ENCODE data around the gene PLXNA4.

PLXNA4 gene

DNA sequence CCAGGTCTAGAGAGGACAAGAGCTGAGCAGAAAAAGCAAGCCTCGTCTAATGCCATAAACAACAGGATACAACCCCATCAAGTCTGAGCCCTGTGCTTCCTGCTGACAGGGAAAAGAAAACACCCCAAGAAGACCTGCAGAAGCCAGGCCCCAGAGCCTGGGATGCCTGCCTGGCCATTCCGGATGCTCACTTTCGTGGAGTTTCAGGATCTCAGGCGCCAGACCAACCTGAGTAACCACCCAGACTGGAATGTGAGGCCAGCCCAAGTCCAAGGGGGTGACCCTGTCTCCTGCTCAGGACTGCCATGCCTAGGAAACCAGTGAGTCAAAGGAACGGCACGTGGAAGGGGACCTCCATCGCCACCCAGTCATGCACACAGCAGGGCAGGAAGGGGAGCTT, 74.3 kb downstream of the PLXNA4 start:
- no peak for DNase-seq (ENCODE audit: low read depth in 2 of 2)

DNA sequence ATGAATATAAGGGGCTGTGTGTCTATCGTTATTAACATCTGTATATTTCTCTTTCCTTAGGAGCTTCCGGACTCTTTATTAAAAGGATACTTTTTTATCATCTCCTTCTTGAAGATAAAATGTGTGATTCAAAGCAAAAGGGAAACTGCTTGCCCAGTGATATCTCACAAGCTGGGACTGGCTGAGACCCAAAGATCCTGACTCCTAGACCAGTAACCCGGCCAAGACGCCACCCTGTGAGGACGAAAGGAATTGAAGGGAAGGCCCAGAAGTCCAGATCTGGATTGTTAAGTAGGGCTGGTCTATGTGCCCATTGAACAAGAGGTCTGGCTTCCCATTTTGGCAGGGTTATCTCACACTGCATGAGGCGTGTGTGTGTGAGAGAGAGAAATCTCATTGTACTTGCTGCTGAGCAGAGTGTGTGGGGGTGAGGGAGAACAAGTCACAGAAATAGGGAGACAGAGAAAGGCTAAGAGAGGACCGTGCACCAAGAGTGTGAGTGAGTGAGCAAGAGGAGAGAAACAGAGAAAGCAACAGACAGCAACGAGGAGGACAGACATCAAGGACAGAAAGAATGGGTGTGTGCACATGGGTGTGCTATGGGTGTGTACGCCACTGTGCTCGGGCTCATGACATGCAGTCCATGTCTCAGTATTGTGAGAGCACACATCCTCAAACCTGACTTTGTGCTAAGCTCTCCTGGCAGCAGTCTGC, 75.4 kb downstream of the PLXNA4 start:
- no peak for DNase-seq (ENCODE audit: low read depth in 2 of 2)

DNA sequence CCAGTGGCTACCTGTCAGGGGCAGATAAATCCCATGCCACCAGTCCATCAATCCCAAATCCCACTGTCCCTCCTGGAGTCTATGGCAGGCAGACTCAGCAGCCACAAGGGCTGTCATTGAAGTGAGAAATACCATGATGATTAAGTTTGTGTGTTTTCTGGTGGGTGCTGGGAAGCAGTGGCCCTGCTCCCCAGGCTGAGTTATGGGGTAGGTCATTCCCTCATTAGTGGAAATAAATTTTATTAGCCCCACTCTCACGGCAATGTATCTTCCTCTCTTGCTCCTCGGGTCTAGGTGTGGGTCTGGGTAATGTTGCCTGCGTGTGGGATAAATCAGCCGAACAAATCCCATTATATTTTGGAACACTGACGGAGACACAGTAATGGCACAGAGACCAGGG, 76.8 kb downstream of the PLXNA4 start:
- DNase-seq (ENCODE audit: low read depth in 2 of 2): no peak

DNA sequence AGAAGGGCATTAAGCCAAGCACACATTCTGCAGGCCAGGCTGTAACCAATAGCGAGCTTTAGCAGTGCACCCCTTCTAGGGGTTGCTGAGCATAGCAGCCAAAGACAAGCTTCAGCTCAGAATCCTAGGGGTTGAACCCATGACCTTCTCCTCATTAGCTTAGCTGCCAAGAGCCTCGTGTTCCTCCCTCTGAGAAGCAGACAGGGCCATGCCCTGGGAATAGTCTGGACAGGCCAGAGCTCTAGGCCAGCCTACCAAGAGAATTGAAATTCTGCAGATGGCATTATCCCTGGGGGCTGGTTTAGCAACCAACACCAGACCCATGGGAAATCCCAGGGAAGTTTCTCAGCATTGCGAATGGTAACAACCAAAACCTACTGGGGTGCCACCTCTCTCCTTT, 77.2 kb downstream of the PLXNA4 start:
- DNase-seq (ENCODE audit: low read depth in 2 of 2): no peak

DNA sequence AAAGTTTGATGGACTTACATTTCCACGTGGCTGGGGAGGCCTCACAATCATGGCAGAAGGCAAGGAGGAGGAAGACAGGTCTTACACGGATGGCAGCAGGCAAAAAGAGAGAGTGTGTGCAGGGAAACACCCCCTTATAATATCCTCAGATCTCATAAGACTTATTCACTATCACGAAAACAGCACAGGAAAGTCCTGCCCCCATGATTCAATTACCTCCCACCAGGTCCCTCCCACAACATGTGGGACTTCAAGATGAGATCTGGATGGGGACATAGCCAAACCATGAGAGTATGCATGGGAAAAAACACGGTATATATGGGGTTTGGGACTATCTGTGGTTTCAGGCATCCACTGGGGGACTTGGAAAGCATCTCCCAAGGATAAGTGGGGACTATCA, 78.0 kb downstream of the PLXNA4 start:
- DNase-seq (ENCODE audit: low read depth in 2 of 2): no peak

DNA sequence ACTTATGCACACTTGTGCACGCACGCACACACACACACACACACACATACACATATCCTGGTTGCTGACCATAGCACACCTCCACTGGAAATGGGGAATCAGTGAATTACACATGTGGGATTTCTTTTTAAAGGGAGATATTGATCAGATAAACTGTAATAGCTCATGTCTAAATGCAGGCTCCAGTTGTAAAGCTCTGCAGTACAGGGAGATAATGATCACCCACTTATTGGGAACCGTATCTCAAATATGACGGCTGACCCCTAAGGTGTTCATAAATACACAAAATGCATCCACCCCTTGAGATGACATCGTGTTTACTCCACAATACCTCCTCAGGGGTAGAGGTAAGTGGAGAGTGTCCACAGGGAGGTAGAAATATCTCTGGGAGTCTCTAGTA, 79.2 kb downstream of the PLXNA4 start:
- DNase-seq (ENCODE audit: low read depth in 2 of 2): no peak

DNA sequence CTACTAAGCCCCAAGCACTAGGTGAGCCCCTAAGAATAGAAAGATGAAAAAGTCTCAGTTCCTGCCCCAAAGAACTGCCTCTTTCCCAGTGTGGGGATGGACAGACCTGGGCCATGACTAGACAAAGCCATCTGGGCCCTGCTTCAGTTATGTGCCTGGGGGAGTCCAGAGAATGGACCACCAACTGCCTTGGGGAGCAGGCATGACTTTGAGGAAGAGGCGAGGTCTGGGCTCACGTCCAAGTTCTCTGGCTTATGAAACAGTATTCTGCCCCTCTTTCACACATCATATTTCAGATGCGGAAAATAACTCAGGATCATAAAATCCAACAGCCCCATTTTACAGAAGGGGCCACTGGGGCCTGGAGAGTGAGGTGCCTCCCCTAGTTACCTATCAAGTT, 80.3 kb downstream of the PLXNA4 start:
- DNase-seq (ENCODE audit: low read depth in 2 of 2): no peak

DNA sequence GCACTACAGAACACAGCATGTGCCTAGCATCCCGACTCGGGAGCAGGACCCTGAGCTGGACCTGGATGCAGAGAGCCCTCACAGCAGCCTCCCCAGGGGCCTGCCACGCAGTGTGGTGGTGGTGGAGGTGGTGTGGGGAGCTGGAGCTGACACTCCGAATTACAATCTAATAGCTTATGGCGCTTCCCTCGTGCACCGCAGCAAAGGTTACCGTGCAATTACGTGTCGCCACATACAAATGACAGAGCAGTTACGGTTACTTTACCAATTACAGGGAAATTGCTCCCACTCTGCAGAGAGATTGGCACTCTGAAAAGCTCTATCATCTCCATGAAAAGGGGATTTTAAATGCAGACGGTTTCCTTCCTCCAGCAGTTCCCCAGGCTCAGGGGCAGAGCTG, 81.8 kb downstream of the PLXNA4 start:
- DNase-seq (ENCODE audit: low read depth in 2 of 2): no peak

DNA sequence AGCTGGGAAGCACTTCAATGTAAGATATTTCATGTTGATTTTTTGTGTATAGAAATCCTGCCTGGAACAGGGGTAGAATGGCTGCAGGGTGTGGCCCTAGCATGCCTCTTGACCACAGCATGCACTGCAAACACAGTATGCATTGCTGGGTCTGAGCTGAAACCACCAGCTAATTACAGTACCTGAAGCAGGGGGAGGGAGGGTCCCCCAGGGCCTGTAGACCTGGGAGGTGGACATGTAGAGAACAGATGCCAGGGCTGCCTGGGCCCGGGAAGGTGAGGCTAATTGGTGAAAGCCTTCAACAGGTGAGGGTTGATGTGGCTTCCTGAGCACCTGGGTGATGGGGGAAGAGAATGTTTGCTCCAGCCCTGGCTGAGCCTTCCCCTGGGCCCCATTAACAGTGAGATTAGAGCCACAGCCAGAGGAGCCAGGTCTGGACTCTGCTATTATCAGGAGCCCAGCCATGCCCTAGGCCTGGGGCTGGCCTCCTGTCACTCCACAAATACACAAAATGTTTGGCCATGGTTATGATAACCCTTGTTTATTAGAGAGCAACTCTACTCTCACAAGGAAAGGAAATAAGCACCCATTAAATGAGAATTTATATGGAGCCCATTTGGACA, 83.3 kb downstream of the PLXNA4 start:
- DNase-seq (ENCODE audit: low read depth in 2 of 2): no peak

DNA sequence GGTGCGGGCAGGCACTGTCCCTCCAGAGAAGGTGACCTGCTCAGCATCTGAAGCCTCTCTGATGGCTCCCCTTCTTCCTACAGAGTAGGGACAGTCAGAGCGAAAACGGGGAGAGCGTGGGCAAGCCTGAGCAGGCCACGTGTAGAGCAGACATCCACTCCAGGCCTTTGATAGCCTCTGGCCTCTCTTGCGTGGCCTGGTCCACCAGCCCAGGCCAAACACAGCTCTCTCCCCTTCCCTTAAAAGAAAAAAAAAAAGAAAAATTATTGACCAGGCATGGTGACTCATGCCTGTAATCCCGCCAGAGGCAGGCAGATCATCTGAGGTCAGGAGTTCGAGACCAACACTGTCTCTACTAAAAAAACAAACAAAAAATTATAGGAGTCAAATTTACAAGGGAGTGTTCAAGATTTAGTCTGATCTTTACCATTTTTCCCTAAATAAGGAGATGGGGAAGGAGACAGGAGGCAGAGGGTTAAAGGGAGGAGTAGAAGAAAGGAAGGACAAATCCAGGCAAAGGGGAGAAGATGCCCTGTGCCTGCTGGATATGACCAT, 84.8 kb downstream of the PLXNA4 start:
- no peak for DNase-seq (ENCODE audit: low read depth in 2 of 2)

DNA sequence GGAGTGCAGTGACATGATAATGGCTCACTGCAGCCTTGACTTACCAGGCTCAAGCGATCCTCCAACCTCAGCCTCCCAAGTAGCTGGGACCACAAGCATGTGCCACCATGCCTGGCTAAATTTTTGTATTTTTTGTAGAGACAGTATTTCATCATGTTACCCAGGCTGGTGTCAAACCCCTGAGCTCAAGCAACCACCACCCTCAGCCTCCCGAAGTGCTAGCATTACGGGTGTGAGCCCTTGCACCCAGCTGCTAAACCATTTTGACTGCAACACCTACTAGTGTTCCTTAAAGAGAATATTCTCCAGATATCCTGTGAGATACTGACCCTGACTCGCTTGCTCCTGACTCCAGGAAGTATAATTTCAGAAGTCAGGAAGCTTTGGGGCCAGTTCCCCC, 85.8 kb downstream of the PLXNA4 start:
- DNase-seq (ENCODE audit: low read depth in 2 of 2): no peak

DNA sequence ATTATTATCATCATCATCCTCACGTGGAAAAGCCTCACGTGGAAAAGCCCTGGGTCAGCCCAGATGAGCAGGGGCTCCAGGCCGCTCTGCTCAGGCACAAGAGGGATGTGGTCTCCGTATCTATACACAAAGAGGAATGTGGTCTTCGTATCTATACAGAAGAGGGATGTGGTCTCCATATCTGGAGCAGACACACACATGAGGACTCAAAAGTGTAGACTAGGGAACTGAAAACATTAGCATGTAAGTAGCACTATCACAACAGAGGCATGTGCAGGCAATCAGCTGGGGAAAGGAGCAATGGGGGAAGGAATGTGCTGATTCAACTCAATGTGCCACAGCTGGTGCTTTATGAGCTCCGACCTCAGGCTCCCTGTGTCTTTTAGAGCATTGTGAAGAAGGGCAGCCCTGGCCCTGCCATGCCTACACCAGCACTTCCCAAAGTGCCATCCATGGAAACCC, 86.5 kb downstream of the PLXNA4 start:
- no peak for DNase-seq (ENCODE audit: low read depth in 2 of 2)

DNA sequence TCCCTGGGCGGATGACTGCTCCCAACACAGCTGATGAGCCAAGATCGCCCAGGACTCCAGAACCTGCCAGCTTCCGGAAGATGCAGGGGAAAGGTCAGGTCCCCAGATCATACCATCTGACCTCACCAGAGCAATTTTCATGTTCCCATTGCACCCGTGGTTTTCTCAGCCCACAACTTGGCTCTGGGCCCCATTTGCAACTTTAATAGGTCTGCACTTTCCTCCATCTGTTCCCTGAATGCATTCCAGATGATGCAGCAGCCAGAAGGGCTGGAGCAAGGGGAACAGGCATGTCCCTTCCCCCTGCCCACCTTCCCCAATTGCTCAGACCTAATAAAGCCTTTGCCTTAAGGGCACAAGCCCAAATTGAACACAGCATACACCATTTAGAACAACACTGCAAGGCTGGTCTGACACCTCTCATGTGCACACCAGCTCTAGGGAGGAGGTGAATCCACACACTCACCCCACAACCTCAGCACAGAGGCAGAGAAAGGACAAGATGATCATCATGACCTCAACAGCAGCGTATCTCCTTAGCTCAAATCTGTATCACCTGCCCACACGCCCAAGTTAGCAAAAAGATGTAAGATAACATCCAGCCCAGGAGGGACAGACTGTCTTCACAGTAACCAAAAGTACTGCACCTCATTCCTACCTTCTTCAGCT, 87.5 kb downstream of the PLXNA4 start:
- DNase-seq (ENCODE audit: low read depth in 2 of 2): no peak

DNA sequence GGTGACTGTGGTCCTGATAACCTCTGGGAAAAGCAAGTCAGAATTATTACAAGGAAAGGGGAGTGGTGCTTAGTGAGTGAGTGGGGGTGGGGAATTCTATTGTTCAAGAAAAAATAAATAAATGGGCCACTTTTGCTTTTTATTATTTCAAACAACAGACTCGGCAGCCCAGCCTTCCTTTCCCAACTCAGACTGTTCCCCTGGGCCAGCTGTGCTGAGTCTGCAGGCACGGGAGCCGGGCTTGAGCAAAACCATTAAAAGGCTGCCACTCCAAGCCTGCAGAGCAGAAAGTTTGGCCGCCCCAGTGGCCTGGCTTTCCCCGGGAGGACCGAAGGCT, 90.0 kb downstream of the PLXNA4 start:
- no peak for DNase-seq (ENCODE audit: low read depth in 2 of 2)

DNA sequence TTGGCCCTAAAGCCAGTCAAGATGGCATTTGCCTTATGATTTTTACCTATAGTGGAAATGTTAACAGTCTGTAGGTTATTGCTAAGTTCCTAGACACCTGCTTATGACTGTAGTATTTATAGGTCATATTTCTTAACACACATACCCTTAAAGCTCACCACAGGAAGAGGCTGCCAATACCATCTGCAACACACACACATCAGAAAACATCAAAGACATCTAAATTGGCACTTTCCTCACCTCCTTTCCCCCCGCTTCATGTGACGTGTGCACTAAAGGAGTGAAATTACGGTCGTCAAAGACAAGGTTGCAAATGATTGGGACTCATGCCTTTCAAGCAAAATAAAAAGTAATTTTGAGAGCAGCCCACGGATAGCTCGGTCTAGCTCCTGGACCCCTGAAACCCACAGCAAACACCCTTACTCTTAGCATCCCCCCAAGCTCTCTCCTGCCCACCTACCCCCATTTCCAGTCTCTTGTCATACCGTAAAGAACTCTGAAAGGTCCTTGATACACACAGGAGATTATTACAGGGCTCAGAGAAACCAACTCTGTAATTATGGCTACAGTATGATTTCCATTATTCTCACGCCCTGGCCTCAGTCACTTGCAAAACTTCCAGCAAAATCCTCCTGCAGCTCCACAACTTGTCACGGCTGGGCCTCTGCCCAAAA, 90.5 kb downstream of the PLXNA4 start:
- DNase-seq (ENCODE audit: low read depth in 2 of 2): peak in 1 of 2 donors; percentile 11

DNA sequence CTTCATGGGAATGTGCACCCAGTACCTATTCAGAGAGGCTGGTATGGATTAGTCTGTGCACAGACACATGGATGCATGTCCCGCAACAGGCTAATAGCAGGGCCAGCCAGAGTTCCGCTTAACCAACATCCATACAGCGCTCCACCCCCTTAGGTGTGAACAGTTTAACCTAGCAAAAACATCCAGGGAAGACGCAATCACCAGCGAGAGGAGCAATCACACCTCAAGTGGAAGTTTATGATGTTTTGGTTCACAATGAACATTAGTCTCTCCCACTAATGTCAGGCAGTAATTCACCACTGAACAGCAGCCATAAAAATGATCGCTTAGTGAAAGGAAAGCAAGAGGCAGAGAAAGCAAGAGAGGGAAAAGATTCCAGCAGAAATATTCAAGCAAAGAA, 91.1 kb downstream of the PLXNA4 start:
- no peak for DNase-seq (ENCODE audit: low read depth in 2 of 2)

DNA sequence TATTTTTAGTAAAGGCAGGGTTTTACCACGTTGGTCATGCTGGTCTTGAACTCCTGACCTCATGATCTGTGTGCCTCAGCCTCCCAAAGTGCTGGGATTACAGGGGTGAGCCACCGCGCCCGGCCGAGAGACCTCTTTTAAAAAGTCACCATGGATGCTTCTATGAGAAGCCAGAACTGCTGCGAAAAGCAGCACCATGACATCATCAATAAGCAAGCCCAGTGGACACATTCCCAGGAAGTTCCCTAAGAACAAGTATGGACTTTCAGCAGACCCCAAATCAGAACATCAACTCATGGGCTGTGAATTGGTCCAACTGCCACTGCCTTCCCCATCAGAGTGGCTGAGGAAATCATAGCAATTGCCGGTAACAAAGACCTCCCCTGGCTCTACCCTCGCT, 93.4 kb downstream of the PLXNA4 start:
- no peak for DNase-seq (ENCODE audit: low read depth in 2 of 2)

DNA sequence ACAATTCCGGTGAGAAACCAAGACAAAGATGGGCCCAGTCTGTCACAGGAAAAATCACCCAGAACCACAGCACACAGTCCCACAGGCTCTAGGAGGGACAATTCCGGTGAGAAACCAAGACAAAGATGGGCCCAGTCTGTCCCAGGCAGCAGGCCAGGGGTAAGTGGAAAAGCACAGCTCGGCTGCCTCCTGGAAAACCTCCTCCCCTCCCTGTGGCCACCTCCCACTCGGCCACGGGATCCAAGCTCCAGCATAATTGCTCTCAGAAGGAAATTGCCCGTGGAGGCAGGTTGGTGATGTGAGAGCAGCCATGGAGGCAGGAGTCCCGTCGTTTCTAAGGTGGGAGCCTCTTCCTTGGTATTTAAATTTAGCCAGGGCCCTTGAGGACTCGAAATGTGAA, 95.7 kb downstream of the PLXNA4 start:
- no peak for DNase-seq (ENCODE audit: low read depth in 2 of 2)

DNA sequence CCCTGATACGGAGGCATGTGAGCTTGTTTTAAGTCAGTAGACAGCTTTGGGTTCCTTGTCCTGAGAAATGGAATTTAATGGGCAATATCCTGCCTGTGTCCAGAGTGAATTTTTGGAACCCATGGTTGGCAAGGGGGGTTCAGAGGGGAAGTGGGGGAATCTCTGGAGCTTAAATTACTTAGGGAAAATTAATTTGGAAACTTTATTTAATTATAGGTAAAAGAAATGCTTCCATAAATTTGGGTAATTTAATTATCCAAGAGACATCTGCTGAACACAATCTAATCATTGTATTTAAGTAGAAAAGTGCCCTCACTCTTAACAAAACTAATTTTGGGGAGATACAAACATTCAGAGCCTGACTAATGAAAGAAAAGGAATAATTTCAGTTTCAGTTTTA, 99.7 kb downstream of the PLXNA4 start:
- DNase-seq (ENCODE audit: low read depth in 2 of 2): no peak

DNA sequence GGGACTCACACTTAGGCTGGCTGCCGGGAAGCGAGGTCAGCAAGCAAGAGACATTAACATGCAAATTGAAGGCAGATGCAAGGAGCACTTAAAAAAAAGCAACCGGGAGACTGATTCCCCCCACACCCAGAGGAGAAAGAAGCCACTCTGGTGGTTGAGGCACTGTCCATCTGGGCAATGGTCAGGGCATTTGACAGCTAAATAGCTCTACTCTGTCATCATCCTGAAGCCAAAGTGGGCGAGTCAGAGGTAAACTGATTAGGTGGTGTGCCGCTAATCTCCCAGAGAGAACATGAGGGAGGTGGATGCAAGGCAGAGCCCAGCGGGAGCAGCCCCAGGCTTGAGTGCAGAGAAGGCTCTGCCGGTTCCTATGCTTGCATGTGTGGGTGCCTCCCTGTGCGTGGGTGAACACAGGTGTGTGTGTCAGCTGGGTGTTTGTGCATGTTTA, 100.6 kb downstream of the PLXNA4 start:
- DNase-seq (ENCODE audit: low read depth in 2 of 2): no peak

DNA sequence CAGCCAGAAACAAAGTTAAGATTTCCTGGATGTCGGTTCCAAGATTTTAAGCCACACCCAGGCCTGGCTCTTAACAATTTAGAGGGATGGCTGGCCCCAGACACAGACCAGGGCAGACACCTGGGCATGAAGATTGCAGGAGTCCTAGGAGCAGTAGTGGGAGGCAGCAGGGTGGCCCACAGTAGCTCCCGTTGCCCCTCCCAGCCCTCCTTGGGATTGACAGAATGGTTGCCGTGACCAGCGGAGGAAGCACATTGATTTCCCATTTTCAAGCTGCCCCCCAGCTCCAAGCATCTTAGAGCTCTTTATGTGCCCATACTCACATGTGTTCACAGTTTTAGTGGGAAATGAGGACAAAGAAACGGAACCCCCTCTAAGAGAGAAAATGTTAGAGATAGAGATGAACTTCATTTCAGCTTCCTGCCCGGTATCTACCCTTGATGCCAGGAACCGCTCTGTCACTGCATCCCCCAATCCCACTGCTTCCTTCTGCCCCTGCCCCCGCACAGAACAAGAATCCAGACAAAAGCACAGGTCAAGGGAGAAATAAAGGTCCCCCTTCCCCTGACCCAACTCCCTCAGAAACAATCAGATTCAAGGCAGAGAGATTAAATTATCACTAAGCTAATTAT, 101.1 kb downstream of the PLXNA4 start:
- no peak for DNase-seq (ENCODE audit: low read depth in 2 of 2)
